ENCODE results near the gene MUTYH. TPM values are rescaled to one million over a fixed set of nuclear protein-coding genes. Genes with fewer than 3 reads are reported as not detected.

The MUTYH gene
- total RNA-seq, 1 donor from 2014 or later, result 33.7 TPM

DNA sequence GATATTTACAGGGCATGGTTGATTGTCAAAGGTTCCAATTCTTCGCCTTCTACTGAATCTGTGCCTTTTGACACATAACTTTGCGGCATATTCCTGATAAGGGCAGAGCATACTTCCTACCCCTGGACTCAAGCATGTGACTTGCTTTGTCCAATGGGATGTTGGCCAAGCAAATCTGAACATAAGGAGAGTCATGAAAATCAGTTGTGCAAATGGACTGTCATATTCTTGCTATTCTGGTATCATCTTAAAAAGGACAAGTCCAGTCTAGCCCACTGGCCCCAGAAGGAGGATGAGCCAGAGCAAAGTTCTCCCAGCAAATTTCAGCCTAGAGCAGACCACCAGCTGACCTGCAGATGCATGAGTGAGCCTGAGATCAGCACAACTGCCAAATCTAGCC is 41.0 kb upstream of the MUTYH start:
- peaks cover 2% of the 10 kb centered on the region for H3K4me1 Mint-ChIP-seq (ENCODE audit: low read depth, unreplicated experiment)
- H3K9me3 Mint-ChIP-seq (ENCODE audit: unreplicated experiment), result no peaks in the 10 kb centered on the region
- TF ChIP-seq CTCF (IDR thresholded peaks at IDR 0.05; ENCODE audit: partially characterized antibody, unreplicated experiment), result no peak
- H3K27ac Mint-ChIP-seq (ENCODE audit: unreplicated experiment), result no peak overlapping the region
- no peak for DNase-seq
- H3K27me3 Mint-ChIP-seq (ENCODE audit: unreplicated experiment), result no peaks in the 10 kb centered on the region
- H3K36me3 Mint-ChIP-seq (ENCODE audit: unreplicated experiment), result no peaks in the 10 kb centered on the region
- H3K4me3 Mint-ChIP-seq (ENCODE audit: unreplicated experiment), result no peak overlapping the region

GRCh38 chr1:45380730-45381129 is 40.5 kb upstream of the MUTYH start:
- Mint-ChIP-seq H3K27ac (ENCODE audit: unreplicated experiment) (no peak overlapping the region), H3K9me3 (ENCODE audit: unreplicated experiment) (no peaks in the 10 kb centered on the region), H3K4me1 (ENCODE audit: low read depth, unreplicated experiment) (peaks cover 2% of the 10 kb centered on the region), H3K36me3 (ENCODE audit: unreplicated experiment) (no peaks in the 10 kb centered on the region), H3K4me3 (ENCODE audit: unreplicated experiment) (no peak overlapping the region), H3K27me3 (ENCODE audit: unreplicated experiment) (no peaks in the 10 kb centered on the region)
- no peak for TF ChIP-seq CTCF (IDR thresholded peaks at IDR 0.05; ENCODE audit: partially characterized antibody, unreplicated experiment)
- DNase-seq, result no peak

DNA sequence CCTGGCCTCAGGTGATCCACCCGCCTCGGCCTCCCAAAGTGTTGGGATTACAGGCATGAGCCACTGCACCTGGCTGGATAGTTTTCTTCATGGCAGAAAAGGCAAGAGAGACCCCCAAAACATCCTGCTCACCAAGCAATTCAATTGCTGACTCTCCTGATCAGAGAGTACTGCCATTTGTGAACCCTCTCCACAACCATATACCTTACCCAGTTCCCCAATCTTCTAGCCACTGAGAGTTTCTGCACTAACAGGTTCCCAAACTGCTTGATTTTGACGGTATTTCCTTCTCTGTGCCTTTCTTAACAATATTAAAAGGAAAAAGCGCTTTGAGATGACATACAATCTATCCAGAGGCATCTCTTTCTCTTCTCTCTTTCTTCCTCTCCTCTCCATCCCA is 39.9 kb upstream of the MUTYH start:
- Mint-ChIP-seq H3K4me3 (ENCODE audit: unreplicated experiment) (no peak overlapping the region), H3K27ac (ENCODE audit: unreplicated experiment) (no peak overlapping the region), H3K9me3 (ENCODE audit: unreplicated experiment) (no peaks in the 10 kb centered on the region), H3K27me3 (ENCODE audit: unreplicated experiment) (no peaks in the 10 kb centered on the region), H3K4me1 (ENCODE audit: low read depth, unreplicated experiment) (peaks cover 2% of the 10 kb centered on the region), H3K36me3 (ENCODE audit: unreplicated experiment) (no peaks in the 10 kb centered on the region)
- TF ChIP-seq CTCF (IDR thresholded peaks at IDR 0.05; ENCODE audit: partially characterized antibody, unreplicated experiment), result no peak
- no peak for DNase-seq

DNA sequence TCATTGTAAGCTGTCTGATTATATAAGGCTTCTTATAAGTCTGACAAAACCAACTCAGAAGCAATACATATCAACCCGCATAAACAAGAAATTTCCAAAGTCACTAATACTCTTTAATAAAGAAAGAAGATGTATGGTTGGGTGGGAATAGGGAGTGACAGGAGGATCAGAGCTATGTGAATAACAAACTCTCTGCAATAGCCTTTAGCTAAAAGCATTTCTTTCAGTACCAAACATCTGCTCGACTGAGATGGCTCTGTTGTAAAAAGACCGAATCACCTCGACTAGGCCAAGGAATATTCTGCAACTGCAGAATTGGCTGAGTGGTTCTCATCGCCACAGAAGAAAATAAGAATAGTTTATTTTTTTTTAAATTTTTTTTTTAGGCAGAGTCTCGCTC is 39.3 kb upstream of the MUTYH start:
- H3K27ac Mint-ChIP-seq (ENCODE audit: unreplicated experiment), result no peak overlapping the region
- peaks cover 2% of the 10 kb centered on the region for H3K4me1 Mint-ChIP-seq (ENCODE audit: low read depth, unreplicated experiment)
- H3K27me3 Mint-ChIP-seq (ENCODE audit: unreplicated experiment), result no peaks in the 10 kb centered on the region
- H3K9me3 Mint-ChIP-seq (ENCODE audit: unreplicated experiment), result no peaks in the 10 kb centered on the region
- no peak for DNase-seq
- no peaks in the 10 kb centered on the region for H3K36me3 Mint-ChIP-seq (ENCODE audit: unreplicated experiment)
- H3K4me3 Mint-ChIP-seq (ENCODE audit: unreplicated experiment), result no peak overlapping the region
- no peak for TF ChIP-seq CTCF (IDR thresholded peaks at IDR 0.05; ENCODE audit: partially characterized antibody, unreplicated experiment)

GRCh38 chr1:45378184-45378583 is 37.9 kb upstream of the MUTYH start:
- no peaks in the 10 kb centered on the region for H3K27me3 Mint-ChIP-seq (ENCODE audit: unreplicated experiment)
- peaks cover 2% of the 10 kb centered on the region for H3K4me1 Mint-ChIP-seq (ENCODE audit: low read depth, unreplicated experiment)
- no peak for DNase-seq
- H3K9me3 Mint-ChIP-seq (ENCODE audit: unreplicated experiment), result no peaks in the 10 kb centered on the region
- TF ChIP-seq CTCF (IDR thresholded peaks at IDR 0.05; ENCODE audit: partially characterized antibody, unreplicated experiment), result no peak
- H3K36me3 Mint-ChIP-seq (ENCODE audit: unreplicated experiment), result no peaks in the 10 kb centered on the region
- H3K27ac Mint-ChIP-seq (ENCODE audit: unreplicated experiment), result no peak overlapping the region
- H3K4me3 Mint-ChIP-seq (ENCODE audit: unreplicated experiment), result no peak overlapping the region

Data from glutamatergic neuron (in vitro differentiated cells).